Neural cell (in vitro differentiated cells): ENCODE measurements around the gene ADRB2. TPM values are rescaled to one million over a fixed set of nuclear protein-coding genes. Genes with fewer than 3 reads are reported as not detected.

Experiments
- H2AFZ ChIP-seq: fragments of 200-600, 300-800 bp; sonication (generic), shearing (Covaris generic); 2 replicates; pipeline ENCODE4 v1.6.0; 2014; ENCODE audit warnings: low read depth, mild to moderate bottlenecking, antibody characterized with exemption, low read length, moderate library complexity
- H3F3A ChIP-seq: fragments of 200-600 bp; shearing (Covaris generic); 2 replicates; pipeline ENCODE4 v1.6.1; 2016; ENCODE audit warnings: mild to moderate bottlenecking, moderate library complexity, mixed read lengths, antibody characterized with exemption, low read length; ENCODE audit not compliant: insufficient read depth, poor library complexity, severe bottlenecking
- H3K27ac ChIP-seq: fragments of 200-600, 300-800 bp; sonication (generic), shearing (Covaris generic); 2 replicates; pipeline ENCODE4 v1.5.1; 2014; ENCODE audit warnings: mild to moderate bottlenecking, low read length, moderate library complexity
- H3K27me3 ChIP-seq: fragments of 300-800, 200-600 bp; sonication (generic), shearing (Covaris generic); 2 replicates; pipeline ENCODE4 v1.6.0; 2014; ENCODE audit warnings: mild to moderate bottlenecking, low read depth, low read length, moderate library complexity; ENCODE audit not compliant: insufficient read depth
- H3K36me3 ChIP-seq: fragments of 300-800, 200-600 bp; sonication (generic), shearing (Covaris generic); 2 replicates; pipeline ENCODE4 v1.5.1; 2014; ENCODE audit warnings: mild to moderate bottlenecking, antibody characterized with exemption, low read length, moderate library complexity; ENCODE audit not compliant: insufficient read depth
- H3K4me2 ChIP-seq: fragments of 300-800, 200-600 bp; sonication (generic), shearing (Covaris generic); 2 replicates; pipeline ENCODE4 v1.6.0; 2014; ENCODE audit warnings: mild to moderate bottlenecking, low read length
- H3K4me3 ChIP-seq: fragments of 300-800, 200-600 bp; sonication (generic), shearing (Covaris generic); 2 replicates; pipeline ENCODE4 v1.5.1; 2014; ENCODE audit warnings: mild to moderate bottlenecking, low read length, moderate library complexity
- H3K79me2 ChIP-seq: fragments of 200-600 bp; shearing (Covaris generic); replicated peaks from 2 replicates; pipeline ENCODE4 v1.6.0; 2014; ENCODE audit warnings: mild to moderate bottlenecking, low read length, moderate library complexity; ENCODE audit not compliant: insufficient read depth
- H3K9ac ChIP-seq: fragments of 300-800, 200-600 bp; sonication (generic), shearing (Covaris generic); 2 replicates; pipeline ENCODE4 v1.6.1; 2016; ENCODE audit warnings: mild to moderate bottlenecking, low read length, mixed read lengths
- H3K9me2 ChIP-seq: fragments of 200-600 bp; shearing (Covaris generic); 2 replicates; pipeline ENCODE4 v1.6.1; 2016; ENCODE audit warnings: mild to moderate bottlenecking, low read length, mixed read lengths; ENCODE audit not compliant: insufficient read depth
- H3K9me3 ChIP-seq: fragments of 200-600, 300-800 bp; sonication (generic), shearing (Covaris generic); 2 replicates; pipeline ENCODE4 v1.6.1; 2016; ENCODE audit warnings: mild to moderate bottlenecking, mixed run types, low read length, moderate library complexity, mixed read lengths
- H4K20me1 ChIP-seq: fragments of 200-600 bp; shearing (Covaris generic); 2 replicates; pipeline ENCODE4 v1.6.1; 2016; ENCODE audit warnings: mild to moderate bottlenecking, mixed run types; ENCODE audit not compliant: insufficient read depth
- EZH2 ChIP-seq: fragments of 200-600, 300-800 bp; shearing (Covaris generic), sonication (generic); IDR thresholded peaks from 2 replicates; pipeline ENCODE4 v1.6.1; 2014; ENCODE audit warnings: antibody characterized with exemption, low read length, borderline replicate concordance, mild to moderate bottlenecking; ENCODE audit not compliant: insufficient read depth, poor library complexity, severe bottlenecking
- MXI1 ChIP-seq: fragments of 450-650 bp; conservative IDR thresholded peaks from 2 replicates; pipeline ENCODE4 v1.6.1; 2014; ENCODE audit warnings: antibody characterized with exemption, mild to moderate bottlenecking; ENCODE audit not compliant: poor library complexity, severe bottlenecking
- RAD21 ChIP-seq: fragments of 450-650 bp; conservative IDR thresholded peaks from 2 replicates; pipeline ENCODE4 v1.6.1; 2014; ENCODE audit warnings: antibody characterized with exemption, mild to moderate bottlenecking, moderate library complexity
- SMC3 ChIP-seq: fragments of 450-650 bp; conservative IDR thresholded peaks from 2 replicates; pipeline ENCODE4 v1.6.1; 2014; ENCODE audit warnings: antibody characterized with exemption, mild to moderate bottlenecking, moderate library complexity; ENCODE audit not compliant: poor library complexity
- TAF1 ChIP-seq: IDR thresholded peaks from 2 replicates; pipeline ENCODE4 v1.6.1; 2012; ENCODE audit warnings: low read depth
- polyA plus RNA-seq: library from polyadenylated mRNA; depleted of rRNA; stranded (reverse); fragments of >200 nt; gene quantifications from 2 replicates; pipeline ENCODE4 v1.2.3, GENCODE V29; 2014
- TF ChIP-seq, protein P1 (sequence below): IDR thresholded peaks from 2 replicates; pipeline ENCODE4 v1.6.1; 2012; ENCODE audit warnings: borderline replicate concordance

Gene ADRB2
- polyA plus RNA-seq, 1 donor from 2014 or later: not detected

DNA sequence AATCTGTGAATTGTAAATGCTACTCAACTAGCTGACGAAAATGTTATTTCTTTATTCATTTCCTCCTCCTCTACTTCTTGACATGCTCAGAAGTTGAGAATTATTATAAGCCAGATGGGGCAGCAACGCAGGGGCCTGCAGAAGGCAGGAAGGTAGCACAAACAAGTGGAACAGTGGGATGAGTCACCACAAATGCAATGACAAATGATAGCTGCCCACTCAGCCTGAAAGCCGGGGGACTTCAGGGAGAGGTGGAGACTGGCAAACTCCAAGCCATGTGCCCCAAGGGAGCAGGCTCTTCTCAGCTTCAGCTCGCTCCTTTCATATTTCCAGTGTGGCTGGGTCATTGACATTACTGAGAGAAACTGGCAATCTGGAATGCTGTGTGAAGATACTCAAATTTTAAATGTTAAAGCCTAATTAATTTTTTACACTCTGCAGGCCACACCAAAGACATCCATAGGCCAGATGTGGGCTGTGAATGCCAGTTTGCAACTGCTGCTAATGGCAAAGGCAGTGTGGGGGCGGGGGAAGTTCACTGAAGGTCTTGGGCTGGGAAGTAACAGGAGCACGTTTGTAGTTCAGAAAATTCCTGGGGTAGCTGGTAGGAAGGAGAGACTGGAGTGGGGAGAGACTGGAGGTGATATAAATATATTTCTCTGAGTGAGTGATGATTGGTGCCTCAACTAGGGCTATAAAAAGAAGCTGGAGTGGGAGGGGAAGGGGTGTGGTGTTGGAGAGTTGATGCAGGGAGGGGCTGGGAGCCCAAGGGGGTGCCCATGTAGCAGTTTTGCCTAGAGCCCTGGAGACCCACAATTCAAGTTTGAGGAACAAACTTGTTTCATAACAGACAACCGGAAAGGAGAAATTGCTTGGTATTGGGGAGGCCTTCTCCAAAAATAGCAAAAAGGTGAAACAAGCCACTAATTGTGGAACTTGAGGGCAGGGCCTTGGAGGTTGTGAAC lies 20.8 kb upstream of the ADRB2 start:
- no peaks in the 10 kb centered on the region for H3F3A ChIP-seq
- no peaks in the 10 kb centered on the region for H3K9me3 ChIP-seq
- H3K79me2 ChIP-seq: no peaks in the 10 kb centered on the region
- H4K20me1 ChIP-seq: no peaks in the 10 kb centered on the region
- H3K36me3 ChIP-seq: no peaks in the 10 kb centered on the region
- no peak overlapping the region for H3K4me3 ChIP-seq
- H3K27ac ChIP-seq: no peak overlapping the region
- no peak for TF ChIP-seq SMC3
- no peak for TF ChIP-seq TAF1
- TF ChIP-seq RAD21: no peak
- TF ChIP-seq EZH2: no peak
- TF ChIP-seq, protein P1, sequence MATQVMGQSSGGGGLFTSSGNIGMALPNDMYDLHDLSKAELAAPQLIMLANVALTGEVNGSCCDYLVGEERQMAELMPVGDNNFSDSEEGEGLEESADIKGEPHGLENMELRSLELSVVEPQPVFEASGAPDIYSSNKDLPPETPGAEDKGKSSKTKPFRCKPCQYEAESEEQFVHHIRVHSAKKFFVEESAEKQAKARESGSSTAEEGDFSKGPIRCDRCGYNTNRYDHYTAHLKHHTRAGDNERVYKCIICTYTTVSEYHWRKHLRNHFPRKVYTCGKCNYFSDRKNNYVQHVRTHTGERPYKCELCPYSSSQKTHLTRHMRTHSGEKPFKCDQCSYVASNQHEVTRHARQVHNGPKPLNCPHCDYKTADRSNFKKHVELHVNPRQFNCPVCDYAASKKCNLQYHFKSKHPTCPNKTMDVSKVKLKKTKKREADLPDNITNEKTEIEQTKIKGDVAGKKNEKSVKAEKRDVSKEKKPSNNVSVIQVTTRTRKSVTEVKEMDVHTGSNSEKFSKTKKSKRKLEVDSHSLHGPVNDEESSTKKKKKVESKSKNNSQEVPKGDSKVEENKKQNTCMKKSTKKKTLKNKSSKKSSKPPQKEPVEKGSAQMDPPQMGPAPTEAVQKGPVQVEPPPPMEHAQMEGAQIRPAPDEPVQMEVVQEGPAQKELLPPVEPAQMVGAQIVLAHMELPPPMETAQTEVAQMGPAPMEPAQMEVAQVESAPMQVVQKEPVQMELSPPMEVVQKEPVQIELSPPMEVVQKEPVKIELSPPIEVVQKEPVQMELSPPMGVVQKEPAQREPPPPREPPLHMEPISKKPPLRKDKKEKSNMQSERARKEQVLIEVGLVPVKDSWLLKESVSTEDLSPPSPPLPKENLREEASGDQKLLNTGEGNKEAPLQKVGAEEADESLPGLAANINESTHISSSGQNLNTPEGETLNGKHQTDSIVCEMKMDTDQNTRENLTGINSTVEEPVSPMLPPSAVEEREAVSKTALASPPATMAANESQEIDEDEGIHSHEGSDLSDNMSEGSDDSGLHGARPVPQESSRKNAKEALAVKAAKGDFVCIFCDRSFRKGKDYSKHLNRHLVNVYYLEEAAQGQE: no peak
- H2AFZ ChIP-seq: no peak overlapping the region
- no peak overlapping the region for H3K4me2 ChIP-seq
- H3K9me2 ChIP-seq: no peaks in the 10 kb centered on the region
- H3K9ac ChIP-seq: no peak overlapping the region
- no peaks in the 10 kb centered on the region for H3K27me3 ChIP-seq

DNA sequence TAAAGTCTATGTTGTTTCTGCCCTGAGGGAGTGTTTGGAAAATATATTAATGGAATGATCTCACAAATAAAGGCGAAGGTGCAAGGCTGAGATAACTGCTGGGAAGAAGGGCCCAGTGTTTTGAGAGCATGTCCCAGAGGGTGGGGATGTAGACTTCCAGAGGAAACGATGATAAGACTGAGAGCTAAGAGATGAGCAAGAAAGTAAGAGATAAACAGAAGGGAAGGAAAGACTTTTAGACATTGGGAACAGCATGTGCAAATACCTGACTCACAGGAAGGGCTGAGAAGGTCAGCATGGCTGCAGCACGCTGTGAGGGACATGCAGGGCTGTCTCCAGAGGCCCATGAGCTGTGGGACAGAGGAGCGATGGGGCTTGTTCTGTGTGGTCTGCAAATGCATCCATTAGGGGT lies 19.9 kb upstream of the ADRB2 start:
- H4K20me1 ChIP-seq: no peaks in the 10 kb centered on the region
- H3K27me3 ChIP-seq: no peaks in the 10 kb centered on the region
- no peaks in the 10 kb centered on the region for H3K79me2 ChIP-seq
- H3K36me3 ChIP-seq: no peaks in the 10 kb centered on the region
- no peak overlapping the region for H3K4me3 ChIP-seq
- TF ChIP-seq MXI1: no peak
- H2AFZ ChIP-seq: no peak overlapping the region
- no peaks in the 10 kb centered on the region for H3F3A ChIP-seq
- no peak overlapping the region for H3K4me2 ChIP-seq
- H3K27ac ChIP-seq: no peak overlapping the region
- H3K9me2 ChIP-seq: no peaks in the 10 kb centered on the region
- no peak overlapping the region for H3K9ac ChIP-seq
- no peaks in the 10 kb centered on the region for H3K9me3 ChIP-seq

DNA sequence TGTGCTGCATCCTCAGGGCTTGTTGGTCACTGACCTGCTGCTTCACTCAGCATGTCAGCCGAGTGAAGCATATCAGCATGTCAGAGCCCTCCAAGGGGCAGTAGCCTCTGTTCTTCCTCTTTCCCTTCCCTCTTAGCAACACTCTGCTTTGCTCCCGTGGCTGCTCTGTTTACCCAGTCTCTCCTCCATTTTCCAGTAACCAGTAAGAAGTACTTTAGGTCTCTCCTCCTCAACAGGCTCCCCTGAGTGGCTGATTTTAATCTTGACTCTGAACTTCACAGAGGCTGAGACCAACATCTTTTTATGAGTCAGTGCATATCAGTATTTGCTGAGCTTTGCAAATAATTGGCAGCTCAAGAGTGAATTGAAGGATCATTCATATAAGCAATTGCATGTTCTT lies 18.6 kb upstream of the ADRB2 start:
- Histone ChIP-seq H3K9me2 (no peaks in the 10 kb centered on the region), H3K9me3 (no peaks in the 10 kb centered on the region), H3K4me3 (no peak overlapping the region), H3K79me2 (no peaks in the 10 kb centered on the region), H2AFZ (no peak overlapping the region), H3F3A (no peaks in the 10 kb centered on the region), H4K20me1 (no peaks in the 10 kb centered on the region), H3K27ac (no peak overlapping the region), H3K36me3 (no peaks in the 10 kb centered on the region), H3K27me3 (no peaks in the 10 kb centered on the region), H3K4me2 (no peak overlapping the region), H3K9ac (no peak overlapping the region)
- no peak for TF ChIP-seq EZH2
- TF ChIP-seq, protein P1: no peak
- no peak for TF ChIP-seq TAF1
- no peak for TF ChIP-seq SMC3
- TF ChIP-seq RAD21: no peak
